ENCODE measurements around the gene HOOK2. TPM values are rescaled to one million over a fixed set of nuclear protein-coding genes. Genes with fewer than 3 reads are reported as not detected.
A peak's percentile ranks its signal among the peaks of the same experiment; 100 is the strongest.

HOOK2 gene
- total and polyA plus RNA-seq, 9 of the 15 experiments (the other 6 are each of a cell fraction or from before 2014, with no cell fraction given) = 1.3 to 17.2 (median 9.9) TPM

GRCh38 chr19:12723641-12724426 lies 51.5 kb downstream of the HOOK2 start, which contains the start of gene TNPO2 (continued):
- TF ChIP-seq, protein P1, sequence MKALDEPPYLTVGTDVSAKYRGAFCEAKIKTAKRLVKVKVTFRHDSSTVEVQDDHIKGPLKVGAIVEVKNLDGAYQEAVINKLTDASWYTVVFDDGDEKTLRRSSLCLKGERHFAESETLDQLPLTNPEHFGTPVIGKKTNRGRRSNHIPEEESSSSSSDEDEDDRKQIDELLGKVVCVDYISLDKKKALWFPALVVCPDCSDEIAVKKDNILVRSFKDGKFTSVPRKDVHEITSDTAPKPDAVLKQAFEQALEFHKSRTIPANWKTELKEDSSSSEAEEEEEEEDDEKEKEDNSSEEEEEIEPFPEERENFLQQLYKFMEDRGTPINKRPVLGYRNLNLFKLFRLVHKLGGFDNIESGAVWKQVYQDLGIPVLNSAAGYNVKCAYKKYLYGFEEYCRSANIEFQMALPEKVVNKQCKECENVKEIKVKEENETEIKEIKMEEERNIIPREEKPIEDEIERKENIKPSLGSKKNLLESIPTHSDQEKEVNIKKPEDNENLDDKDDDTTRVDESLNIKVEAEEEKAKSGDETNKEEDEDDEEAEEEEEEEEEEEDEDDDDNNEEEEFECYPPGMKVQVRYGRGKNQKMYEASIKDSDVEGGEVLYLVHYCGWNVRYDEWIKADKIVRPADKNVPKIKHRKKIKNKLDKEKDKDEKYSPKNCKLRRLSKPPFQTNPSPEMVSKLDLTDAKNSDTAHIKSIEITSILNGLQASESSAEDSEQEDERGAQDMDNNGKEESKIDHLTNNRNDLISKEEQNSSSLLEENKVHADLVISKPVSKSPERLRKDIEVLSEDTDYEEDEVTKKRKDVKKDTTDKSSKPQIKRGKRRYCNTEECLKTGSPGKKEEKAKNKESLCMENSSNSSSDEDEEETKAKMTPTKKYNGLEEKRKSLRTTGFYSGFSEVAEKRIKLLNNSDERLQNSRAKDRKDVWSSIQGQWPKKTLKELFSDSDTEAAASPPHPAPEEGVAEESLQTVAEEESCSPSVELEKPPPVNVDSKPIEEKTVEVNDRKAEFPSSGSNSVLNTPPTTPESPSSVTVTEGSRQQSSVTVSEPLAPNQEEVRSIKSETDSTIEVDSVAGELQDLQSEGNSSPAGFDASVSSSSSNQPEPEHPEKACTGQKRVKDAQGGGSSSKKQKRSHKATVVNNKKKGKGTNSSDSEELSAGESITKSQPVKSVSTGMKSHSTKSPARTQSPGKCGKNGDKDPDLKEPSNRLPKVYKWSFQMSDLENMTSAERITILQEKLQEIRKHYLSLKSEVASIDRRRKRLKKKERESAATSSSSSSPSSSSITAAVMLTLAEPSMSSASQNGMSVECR (CRISPR knock-in tag; IDR thresholded peaks at IDR 0.05) = peak; percentile 88
- peak; percentile 77 for TF ChIP-seq ZNF407 (IDR thresholded peaks at IDR 0.05; ENCODE audit: low read depth)
- TF ChIP-seq, protein P2, sequence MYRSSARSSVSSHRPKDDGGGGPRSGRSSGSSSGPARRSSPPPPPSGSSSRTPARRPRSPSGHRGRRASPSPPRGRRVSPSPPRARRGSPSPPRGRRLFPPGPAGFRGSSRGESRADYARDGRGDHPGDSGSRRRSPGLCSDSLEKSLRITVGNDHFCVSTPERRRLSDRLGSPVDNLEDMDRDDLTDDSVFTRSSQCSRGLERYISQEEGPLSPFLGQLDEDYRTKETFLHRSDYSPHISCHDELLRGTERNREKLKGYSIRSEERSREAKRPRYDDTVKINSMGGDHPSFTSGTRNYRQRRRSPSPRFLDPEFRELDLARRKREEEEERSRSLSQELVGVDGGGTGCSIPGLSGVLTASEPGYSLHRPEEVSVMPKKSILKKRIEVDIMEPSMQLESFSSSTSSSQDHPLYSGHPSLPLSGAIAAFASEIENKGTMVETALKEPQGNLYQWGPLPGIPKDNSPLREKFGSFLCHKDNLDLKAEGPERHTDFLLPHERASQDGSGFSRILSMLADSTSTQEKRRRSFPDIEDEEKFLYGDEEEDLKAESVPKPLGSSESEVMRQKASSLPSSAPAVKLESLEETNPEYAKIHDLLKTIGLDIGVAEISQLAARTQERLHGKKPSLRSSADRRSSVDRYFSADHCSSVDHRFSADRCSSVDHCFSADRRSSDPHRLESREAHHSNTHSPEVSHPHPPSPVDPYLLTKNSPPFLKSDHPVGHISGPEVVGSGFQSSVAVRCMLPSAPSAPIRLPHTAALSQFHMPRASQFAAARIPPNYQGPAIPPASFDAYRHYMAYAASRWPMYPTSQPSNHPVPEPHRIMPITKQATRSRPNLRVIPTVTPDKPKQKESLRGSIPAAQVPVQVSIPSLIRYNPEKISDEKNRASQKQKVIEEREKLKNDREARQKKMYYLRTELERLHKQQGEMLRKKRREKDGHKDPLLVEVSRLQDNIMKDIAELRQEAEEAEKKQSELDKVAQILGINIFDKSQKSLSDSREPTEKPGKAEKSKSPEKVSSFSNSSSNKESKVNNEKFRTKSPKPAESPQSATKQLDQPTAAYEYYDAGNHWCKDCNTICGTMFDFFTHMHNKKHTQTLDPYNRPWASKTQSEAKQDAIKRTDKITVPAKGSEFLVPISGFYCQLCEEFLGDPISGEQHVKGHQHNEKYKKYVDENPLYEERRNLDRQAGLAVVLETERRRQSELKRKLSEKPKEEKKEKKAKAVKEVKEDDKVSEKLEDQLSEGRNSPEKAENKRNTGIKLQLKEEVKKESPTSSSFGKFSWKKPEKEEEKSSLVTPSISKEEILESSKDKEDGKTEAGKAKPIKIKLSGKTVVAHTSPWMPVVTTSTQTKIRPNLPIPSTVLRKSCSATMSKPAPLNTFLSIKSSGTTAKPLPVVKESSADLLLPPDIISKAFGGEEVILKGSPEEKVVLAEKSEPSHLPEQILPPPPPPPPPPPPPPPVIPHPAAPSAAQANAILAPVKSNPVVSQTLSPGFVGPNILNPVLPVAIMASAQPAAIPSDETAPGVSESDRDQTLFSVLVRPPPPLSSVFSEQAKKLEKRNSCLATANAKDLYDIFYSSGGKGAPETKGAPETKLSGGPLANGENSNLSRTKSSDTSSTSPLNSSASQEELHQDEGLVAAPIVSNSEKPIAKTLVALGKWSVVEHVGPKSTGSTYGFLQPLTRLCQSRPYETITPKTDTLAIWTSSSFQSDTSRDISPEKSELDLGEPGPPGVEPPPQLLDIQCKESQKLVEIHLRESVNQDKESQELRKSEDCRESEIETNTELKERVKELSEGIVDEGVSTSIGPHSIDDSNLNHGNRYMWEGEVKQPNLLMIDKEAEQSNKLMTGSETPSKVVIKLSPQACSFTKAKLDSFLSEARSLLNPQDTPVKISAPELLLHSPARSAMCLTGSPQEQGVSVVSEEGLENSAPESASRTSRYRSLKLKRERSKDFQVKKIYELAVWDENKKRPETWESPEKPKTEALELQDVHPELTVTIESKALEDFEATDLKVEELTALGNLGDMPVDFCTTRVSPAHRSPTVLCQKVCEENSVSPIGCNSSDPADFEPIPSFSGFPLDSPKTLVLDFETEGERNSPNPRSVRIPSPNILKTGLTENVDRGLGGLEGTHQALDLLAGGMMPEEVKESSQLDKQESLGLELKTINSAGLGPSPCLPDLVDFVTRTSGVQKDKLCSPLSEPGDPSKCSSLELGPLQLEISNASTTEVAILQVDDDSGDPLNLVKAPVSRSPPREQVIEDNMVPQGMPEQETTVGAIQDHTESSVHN (IDR thresholded peaks at IDR 0.05; ENCODE audit: borderline replicate concordance in 1 of 2, low read depth in 1 of 2) = no peak
